Kidney (tissue), 14 donors: ENCODE measurements around the gene SLC7A14. TPM values are rescaled to one million over a fixed set of nuclear protein-coding genes. Genes with fewer than 3 reads are reported as not detected.
"Not testable (repeated sequence)": the region's sequence is repeated elsewhere in the genome, so short reads cannot be mapped to it uniquely, and the experiment has no call there.

ENCODE experiments used
- DNase-seq, 5 donors: peaks; one replicate each; pipeline ENCODE4 v3.0.0-alpha.2; 2013 to 2020
- FAIRE-seq: peaks from 2 replicates; lab custom pipeline; 2012; peaks lifted over from hg19 to GRCh38; lab: Jason Lieb, UNC
- H3K27ac ChIP-seq, 2 donors: one replicate each; pipeline ENCODE4 v1.7.0; 2013; ENCODE audit warnings: low read depth in 2 of 2, low read length in 2 of 2, inconsistent platforms in 1 of 2
- H3K27me3 ChIP-seq: one replicate; pipeline ENCODE4 v1.7.1; 2013; ENCODE audit warnings: low read length, inconsistent platforms; ENCODE audit not compliant: control insufficient read depth, insufficient read depth
- H3K36me3 ChIP-seq, 3 donors: one replicate each; pipeline versions ENCODE4 v1.7.0 to v1.7.1; 2013; ENCODE audit warnings: low read length in 3 of 3, control low read depth in 1 of 3, inconsistent platforms in 1 of 3; ENCODE audit not compliant: insufficient read depth in 3 of 3, control insufficient read depth in 2 of 3
- H3K4me1 ChIP-seq, 3 donors: one replicate each; pipeline versions ENCODE4 v1.7.0 to v1.7.1; 2013; ENCODE audit warnings: low read length in 3 of 3, inconsistent platforms in 1 of 3, low read depth in 1 of 3; ENCODE audit not compliant: control insufficient read depth in 2 of 3, insufficient read depth in 2 of 3
- H3K4me3 ChIP-seq, 3 donors: one replicate each; pipeline versions ENCODE4 v1.7.0 to v1.8.1; 2013; ENCODE audit warnings: low read length in 3 of 3, control low read depth in 1 of 3, inconsistent platforms in 1 of 3
- H3K9ac ChIP-seq, 3 donors: one replicate each; pipeline versions ENCODE4 v1.7.0 to v1.7.1; 2013; ENCODE audit warnings: low read length in 3 of 3, control low read depth in 1 of 3, inconsistent platforms in 1 of 3
- H3K9me3 ChIP-seq, 3 donors: one replicate each; pipeline versions ENCODE4 v1.7.0 to v1.7.1; 2013; ENCODE audit warnings: low read length in 3 of 3, control low read depth in 1 of 3, inconsistent platforms in 1 of 3; ENCODE audit not compliant: control insufficient read depth in 2 of 3, insufficient read depth in 1 of 3
- CTCF ChIP-seq: IDR thresholded peaks from 3 replicates; pipeline ENCODE4 v1.5.1; 2012; ENCODE audit warnings: mild to moderate bottlenecking, moderate library complexity, borderline replicate concordance; ENCODE audit not compliant: insufficient read depth; ENCODE audit errors: extremely low read depth
- intact Hi-C: fragments of 100-400 bp; cut with DNase I; formaldehyde crosslinking; loops from one replicate; pipeline ENCODE4 v1.11.1; 2022
- polyA plus RNA-seq: library from polyadenylated mRNA; stranded (reverse); fragments of 350-450 nt; fragmentation: Illumina TruSeq; extraction: RNeasy Lipid Tissue Mini Kit (QIAGEN cat#74804); gene quantifications from one replicate; pipeline ENCODE4 v1.2.3, GENCODE V29; 2014; ENCODE audit warnings: low read depth, low replicate concordance; ENCODE audit not compliant: insufficient read depth
- total RNA-seq: library from RNA; stranded (reverse); fragmentation: NEBNext Ultra II Directional; extraction: Animal tissue kit (Norgen Biotek cat#: 25700); gene quantifications from one replicate; pipeline ENCODE4 v1.2.1, GENCODE V29; 2021
- donor health status: control.
- donor health status: control.
- donor health status: control.
- donor health status: control.
- donor health status: control.
- donor health status: DM: yes; HTN: yes; CAD: no.
- donor health status: Normal renal cell carcinoma (clear cell type).

The SLC7A14 gene
- total and polyA plus RNA-seq, 2 donors from 2014 or later, result 0.04 TPM; not detected in 1

- Histone ChIP-seq H3K9me3 (no peaks in the 10 kb centered on the region), H3K4me3 (no peak overlapping the region), H3K27me3 (peaks cover 2% of the 10 kb centered on the region), H3K36me3 (no peaks in the 10 kb centered on the region), H3K27ac (no peak overlapping the region), H3K9ac (no peak overlapping the region), H3K4me1 (no peaks in the 10 kb centered on the region)
- intact Hi-C loops, result no loop called here
- no peak for TF ChIP-seq CTCF
- FAIRE-seq (no peak), DNase-seq (no peak)
These were observed 6.2 kb downstream of the SLC7A14 start for GRCh38 chr3:170579646-170580045.

DNA sequence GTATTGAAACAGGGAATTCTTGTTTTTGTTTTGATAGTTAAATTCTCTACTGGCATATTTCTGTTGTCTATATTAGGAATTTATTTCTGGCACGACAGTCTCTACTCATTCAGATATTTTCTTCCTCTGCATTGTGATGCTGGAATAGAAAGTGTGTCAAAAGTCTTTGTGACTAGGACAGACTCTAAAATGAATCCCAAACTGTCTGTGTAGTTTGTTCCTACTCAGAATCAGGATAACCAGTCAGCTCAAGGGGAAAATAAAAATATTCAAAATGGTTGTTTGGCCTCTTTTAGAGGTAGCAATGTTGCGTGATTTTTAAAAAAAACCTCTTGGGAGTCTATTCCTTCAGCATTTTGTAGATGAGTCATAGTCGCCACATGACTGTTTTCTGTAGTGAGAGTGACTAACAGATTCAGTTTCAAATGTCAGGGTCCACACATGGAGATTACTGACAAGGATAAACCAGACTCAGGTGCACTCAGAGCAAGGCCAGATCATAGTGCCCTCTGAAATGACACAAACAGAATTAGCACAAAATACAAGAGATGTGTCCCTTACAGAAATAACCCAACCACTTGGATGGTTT, 13.1 kb downstream of the SLC7A14 start:
- TF ChIP-seq CTCF, result no peak
- H3K4me1 ChIP-seq, result no peaks in the 10 kb centered on the region
- no peaks in the 10 kb centered on the region for H3K27me3 ChIP-seq
- no peak for FAIRE-seq
- intact Hi-C loops, result no loop called here
- no peak overlapping the region for H3K9ac ChIP-seq
- DNase-seq, result no peak
- H3K4me3 ChIP-seq, result no peak overlapping the region
- H3K27ac ChIP-seq, result no peak overlapping the region
- no peaks in the 10 kb centered on the region for H3K9me3 ChIP-seq
- no peaks in the 10 kb centered on the region for H3K36me3 ChIP-seq

DNA sequence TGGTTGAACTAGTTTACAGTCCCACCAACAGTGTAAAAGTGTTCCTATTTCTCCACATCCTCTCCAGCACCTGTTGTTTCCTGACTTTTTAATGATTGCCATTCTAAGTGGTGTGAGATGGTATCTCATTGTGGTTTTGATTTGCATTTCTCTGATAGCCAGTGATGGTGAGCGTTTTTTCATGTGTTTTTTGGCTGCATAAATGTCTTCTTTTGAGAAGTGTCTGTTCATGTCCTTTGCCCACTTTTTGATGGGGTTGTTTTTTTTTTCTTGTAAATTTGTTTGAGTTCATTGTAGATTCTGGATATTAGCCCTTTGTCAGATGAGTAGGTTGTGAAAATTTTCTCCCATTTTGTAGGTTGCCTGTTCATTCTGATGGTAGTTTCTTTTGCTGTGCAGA, 18.3 kb downstream of the SLC7A14 start:
- H3K27me3 ChIP-seq, FAIRE-seq, H3K4me1 ChIP-seq, H3K9ac ChIP-seq, intact Hi-C loops, H3K36me3 ChIP-seq, H3K4me3 ChIP-seq, DNase-seq, H3K9me3 ChIP-seq, H3K27ac ChIP-seq: not testable (repeated sequence)

- Histone ChIP-seq H3K36me3 (no peaks in the 10 kb centered on the region), H3K9ac (no peak overlapping the region), H3K4me1 (no peaks in the 10 kb centered on the region), H3K27me3 (no peaks in the 10 kb centered on the region), H3K27ac (no peak overlapping the region), H3K4me3 (no peak overlapping the region), H3K9me3 (no peaks in the 10 kb centered on the region)
- no peak for TF ChIP-seq CTCF
- intact Hi-C loops, result no loop called here
- FAIRE-seq, result no peak
- DNase-seq, result no peak
These were observed 19.5 kb downstream of the SLC7A14 start for GRCh38 chr3:170566413-170566812.
